ENCODE results near the gene NPTX2.
"Not testable (repeated sequence)": the region's sequence is repeated elsewhere in the genome, so short reads cannot be mapped to it uniquely, and the experiment has no call there.

NPTX2 gene
- 0 to 1.8 (median 0.27) reads per million in 18 experiments for total RNA-seq

- no peak for DNase-seq
These were observed at the start of gene NPTX2 for GRCh38 chr7:98617051-98617959. NPTX2 (plus strand) TSS chr7:98617285; CDS start chr7:98617462, 177 bp downstream.

- no peak for DNase-seq
These were observed 49.1 kb upstream of the NPTX2 start for GRCh38 chr7:98567991-98568390.

- DNase-seq, result no peak
These were observed 48.2 kb upstream of the NPTX2 start for GRCh38 chr7:98568891-98569290.

- no peak for DNase-seq
These were observed 47.3 kb upstream of the NPTX2 start for GRCh38 chr7:98569691-98570337.

GRCh38 chr7:98571006-98571405 is 46.1 kb upstream of the NPTX2 start:
- no peak for DNase-seq

- no peak for DNase-seq
These were observed 45.1 kb upstream of the NPTX2 start for GRCh38 chr7:98571986-98572385.

GRCh38 chr7:98572716-98573115 is 44.4 kb upstream of the NPTX2 start:
- DNase-seq, result not testable (repeated sequence)

- DNase-seq, result no peak
These were observed 43.3 kb upstream of the NPTX2 start for GRCh38 chr7:98573816-98574215.

- DNase-seq, result no peak
These were observed 41.2 kb upstream of the NPTX2 start for GRCh38 chr7:98575878-98576277.

GRCh38 chr7:98584830-98585229 is 32.3 kb upstream of the NPTX2 start:
- DNase-seq, result no peak

GRCh38 chr7:98591926-98592325 is 25.2 kb upstream of the NPTX2 start:
- no peak for DNase-seq

GRCh38 chr7:98594348-98594747 is 22.7 kb upstream of the NPTX2 start:
- DNase-seq, result no peak

- DNase-seq, result no peak
These were observed 22.3 kb upstream of the NPTX2 start for GRCh38 chr7:98594787-98595186.

- no peak for DNase-seq
These were observed 18.1 kb upstream of the NPTX2 start for GRCh38 chr7:98598846-98599615.

- DNase-seq, result no peak
These were observed 17.2 kb upstream of the NPTX2 start for GRCh38 chr7:98599886-98600285.

GRCh38 chr7:98602755-98603398 is 14.2 kb upstream of the NPTX2 start:
- DNase-seq, result no peak

- no peak for DNase-seq
These were observed 13.7 kb upstream of the NPTX2 start for GRCh38 chr7:98603399-98603788.

GRCh38 chr7:98613601-98614425 is 3.3 kb upstream of the NPTX2 start:
- DNase-seq, result peak; percentile 4 to 18

- no peak for DNase-seq
These were observed 569 bp upstream of the NPTX2 start for GRCh38 chr7:98616381-98617050.

- no peak for DNase-seq
These were observed 904 bp downstream of the NPTX2 start for GRCh38 chr7:98617960-98618418.

GRCh38 chr7:98618786-98619185 is 1.7 kb downstream of the NPTX2 start:
- DNase-seq, result no peak

All from inflammatory macrophage (primary cell).